T1000 (cell line): Measurements from ENCODE around the gene SESN3.
"Not testable (repeated sequence)": the region's sequence is repeated elsewhere in the genome, so short reads cannot be mapped to it uniquely, and the experiment has no call there.

ENCODE experiments used
- DNase-seq: peaks from one replicate; lab custom pipeline; 2025; ENCODE audit warnings: mixed read lengths; lab: John Stamatoyannopoulos, UW

SESN3 gene, protein sequence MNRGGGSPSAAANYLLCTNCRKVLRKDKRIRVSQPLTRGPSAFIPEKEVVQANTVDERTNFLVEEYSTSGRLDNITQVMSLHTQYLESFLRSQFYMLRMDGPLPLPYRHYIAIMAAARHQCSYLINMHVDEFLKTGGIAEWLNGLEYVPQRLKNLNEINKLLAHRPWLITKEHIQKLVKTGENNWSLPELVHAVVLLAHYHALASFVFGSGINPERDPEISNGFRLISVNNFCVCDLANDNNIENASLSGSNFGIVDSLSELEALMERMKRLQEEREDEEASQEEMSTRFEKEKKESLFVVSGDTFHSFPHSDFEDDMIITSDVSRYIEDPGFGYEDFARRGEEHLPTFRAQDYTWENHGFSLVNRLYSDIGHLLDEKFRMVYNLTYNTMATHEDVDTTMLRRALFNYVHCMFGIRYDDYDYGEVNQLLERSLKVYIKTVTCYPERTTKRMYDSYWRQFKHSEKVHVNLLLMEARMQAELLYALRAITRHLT

GRCh38 chr11:95231127-95231880, at the start of gene SESN3:
Gene SESN3 (minus strand): TSS chr11:95231202. CDS start chr11:95230860, 342 bp downstream.
- DNase-seq = peak; percentile 90

- no peak for DNase-seq
Measured at GRCh38 chr11:95279921-95280868, 49.2 kb upstream of the SESN3 start.

DNA sequence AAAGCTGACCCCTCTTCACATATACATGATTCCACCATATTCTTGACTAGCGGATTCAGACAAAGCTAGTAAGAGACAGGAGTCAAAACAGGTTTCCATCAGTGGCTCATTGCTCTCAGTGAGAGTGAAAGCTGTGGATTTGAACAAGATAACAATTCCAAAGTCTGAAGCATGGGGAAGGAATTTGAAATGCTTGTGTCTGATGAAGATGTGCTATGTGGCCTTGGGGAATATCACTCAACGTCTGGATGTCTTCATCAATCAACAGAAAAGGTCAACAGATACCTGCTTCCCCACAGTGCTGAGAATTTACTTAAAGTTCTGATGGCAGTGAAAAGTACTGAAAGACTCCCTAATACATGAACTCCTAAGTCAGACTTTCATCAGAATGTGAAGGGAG, 46.9 kb upstream of the SESN3 start:
- DNase-seq = no peak

DNA sequence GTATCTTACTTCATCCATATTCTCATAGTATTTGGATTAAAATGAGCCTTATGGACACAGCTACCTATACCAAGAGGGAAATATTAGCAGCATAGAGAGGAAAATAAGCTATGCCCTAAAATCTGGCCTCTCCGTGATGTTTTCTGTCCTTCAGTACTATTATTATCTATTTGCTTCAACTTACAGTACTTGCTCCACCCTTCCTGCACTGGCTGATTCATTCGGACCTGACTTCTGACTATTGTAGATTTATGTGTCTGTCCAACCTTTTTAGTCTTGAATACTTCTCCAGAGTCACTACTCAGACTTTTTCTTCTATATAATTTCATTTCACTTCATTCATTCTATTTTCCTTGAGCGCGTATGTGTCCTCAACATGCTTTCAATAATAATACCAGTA, 45.1 kb upstream of the SESN3 start:
- DNase-seq = no peak

DNA sequence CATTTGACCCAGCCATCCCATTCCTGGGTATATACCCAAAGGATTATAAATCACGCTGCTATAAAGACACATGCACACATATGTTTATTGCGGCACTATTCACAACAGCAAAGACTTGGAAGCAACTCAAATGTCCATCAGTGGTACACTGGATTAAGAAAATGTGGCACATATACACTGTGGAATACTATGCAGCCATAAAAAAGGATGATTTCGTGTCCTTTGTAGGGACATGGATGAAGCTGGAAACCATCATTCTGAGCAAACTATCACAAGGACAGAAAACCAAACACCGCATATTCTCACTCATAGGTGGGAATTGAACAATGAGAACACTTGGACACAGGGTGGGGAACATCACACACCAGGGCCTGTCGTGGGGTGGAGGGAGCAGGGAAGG, 42.6 kb upstream of the SESN3 start:
- not testable (repeated sequence) for DNase-seq

DNA sequence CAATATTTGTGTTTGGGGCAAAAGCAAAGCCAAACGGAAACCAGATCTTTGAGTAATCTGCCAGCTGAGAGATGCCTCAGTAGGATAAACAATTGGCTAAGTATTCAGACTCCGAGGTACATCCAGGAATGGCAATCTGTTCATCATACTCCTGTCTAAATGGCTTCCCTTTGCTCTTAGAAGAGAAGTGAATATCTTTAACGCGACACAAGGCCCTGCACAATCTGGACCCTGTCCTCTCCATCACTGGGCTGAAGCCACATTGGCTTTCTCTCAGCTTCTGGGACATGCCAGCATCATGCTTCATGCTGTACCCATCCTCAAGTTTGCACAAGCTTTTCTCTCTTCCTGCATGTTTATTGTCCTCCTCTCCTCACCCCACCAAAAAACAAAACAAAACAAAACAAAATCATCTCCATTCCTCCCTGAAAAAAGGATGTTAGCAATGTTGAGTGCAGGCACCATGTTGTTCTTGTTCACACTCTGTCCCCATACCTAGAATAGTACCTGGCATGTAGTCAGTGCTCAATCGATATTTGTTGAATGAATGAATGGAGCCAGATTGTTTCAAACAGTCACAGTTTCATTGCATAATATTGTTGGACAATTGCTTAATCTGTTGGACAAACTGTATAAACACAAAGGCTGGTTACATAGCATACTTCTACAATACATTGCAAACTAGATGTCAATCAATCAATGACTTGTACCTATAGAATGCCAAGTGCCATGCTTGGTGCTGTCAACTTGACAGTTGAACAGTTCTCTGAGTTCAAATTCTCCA, 38.2 kb upstream of the SESN3 start:
- DNase-seq = no peak

- no peak for DNase-seq
Measured at GRCh38 chr11:95268391-95268790, 37.4 kb upstream of the SESN3 start.

- DNase-seq = no peak
Measured at GRCh38 chr11:95267601-95268213, 36.7 kb upstream of the SESN3 start.

- DNase-seq = no peak
Measured at GRCh38 chr11:95266751-95267374, 35.9 kb upstream of the SESN3 start.

DNA sequence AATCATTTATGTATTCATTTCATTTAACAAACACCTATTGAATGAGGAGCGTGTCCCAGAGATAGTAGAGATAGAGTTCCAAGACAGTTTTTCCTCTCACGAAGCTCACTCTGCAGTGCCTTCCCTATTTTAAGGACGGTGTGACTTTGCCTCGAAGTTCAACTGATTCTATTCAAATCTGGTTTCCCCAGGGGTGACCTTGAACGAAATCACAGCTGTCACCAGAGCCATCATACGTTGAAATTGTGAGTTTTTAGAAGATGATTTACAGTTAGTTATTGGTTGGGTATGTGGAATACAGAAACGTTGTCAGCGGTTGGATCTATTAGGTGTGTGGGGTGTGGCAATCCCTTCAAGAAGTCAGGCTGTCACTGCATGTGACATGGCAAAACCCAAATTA, 33.9 kb upstream of the SESN3 start:
- no peak for DNase-seq

- no peak for DNase-seq
Measured at GRCh38 chr11:95262994-95263765, 32.2 kb upstream of the SESN3 start.

DNA sequence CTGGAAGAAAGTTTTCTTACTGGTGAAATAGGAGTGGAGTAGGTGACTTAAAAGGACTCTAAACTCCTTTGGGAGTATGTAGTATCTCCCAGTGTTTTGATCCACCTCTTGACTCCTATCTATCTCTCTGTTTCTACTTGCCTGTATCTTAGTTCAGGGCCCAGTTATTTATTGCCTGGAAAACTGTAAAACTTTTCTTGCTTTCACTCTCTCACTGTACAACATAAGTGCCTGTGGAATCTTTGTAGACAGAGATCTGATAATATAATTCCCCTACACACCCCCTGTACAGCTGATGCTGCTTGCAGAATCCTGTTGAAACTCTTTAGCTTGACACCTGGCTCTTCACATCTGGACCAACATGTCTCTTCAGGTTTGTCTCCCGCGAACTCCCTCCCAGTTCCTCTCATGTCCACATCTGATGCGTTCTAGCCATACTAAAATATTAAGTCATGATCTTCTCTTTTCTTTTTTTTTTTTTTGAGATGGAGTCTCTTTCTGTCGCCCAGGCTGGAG, 26.5 kb upstream of the SESN3 start:
- no peak for DNase-seq

GRCh38 chr11:95256321-95256779, 25.3 kb upstream of the SESN3 start:
- DNase-seq = no peak

DNA sequence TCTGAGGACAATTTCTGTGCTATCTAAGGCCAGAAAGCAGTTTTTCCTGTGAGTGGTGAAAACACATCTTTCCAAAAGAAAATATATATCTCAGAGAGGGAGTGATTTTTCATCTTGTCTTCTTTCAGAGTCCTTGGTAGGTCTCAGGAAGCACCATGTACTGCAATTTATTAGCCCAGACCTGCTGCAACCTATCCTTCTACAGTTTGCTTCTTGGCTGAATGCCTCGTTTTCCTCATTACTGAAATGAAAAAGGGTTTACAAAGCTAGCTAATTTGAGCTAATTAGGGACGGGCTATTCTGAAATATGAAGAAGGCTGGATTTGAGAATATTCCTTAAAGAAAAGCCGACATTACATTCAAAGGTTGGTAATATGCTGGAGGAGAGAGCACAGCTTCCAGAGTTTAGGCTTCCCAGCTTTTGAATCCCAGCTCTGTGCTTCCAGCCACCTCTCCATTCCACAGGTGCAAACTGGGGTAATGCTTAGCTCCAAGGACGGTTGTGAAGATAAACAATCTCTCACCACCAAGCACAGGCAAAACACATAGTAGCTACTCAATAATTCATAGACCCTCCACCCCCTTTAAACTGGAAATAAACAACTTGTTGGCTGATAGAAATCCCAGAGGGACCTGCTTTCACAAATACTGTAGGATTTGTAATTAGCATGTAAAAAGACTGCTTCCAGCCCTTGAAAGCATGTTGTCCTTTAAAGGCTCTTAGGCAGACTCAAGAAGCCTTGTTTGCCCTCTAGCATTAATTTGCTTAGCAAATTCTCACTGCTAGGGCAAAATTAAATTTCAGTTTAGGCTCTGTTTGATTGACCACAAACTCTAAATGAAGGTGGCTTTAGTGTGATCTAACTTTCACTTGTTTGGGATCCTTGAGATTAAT, 24.5 kb upstream of the SESN3 start:
- DNase-seq = no peak

DNA sequence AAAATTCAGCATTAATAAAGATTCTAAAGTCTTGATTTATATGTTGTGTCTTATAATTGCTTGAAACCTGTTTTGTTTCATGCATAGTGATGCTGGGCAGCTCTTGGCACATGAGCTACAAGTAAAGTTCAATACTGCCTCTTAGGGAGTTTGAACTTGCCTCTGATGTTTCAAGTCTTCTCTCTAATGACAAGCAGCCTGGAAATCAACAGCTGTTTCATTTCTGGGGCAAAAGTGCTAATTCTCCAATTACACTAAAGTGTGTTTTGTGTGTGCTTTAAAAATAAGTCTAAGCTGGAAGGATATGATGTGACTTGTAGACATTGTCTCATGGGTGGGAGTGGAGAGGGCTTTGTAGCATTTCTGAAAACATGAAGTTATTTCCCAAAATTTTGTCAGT, 23.7 kb upstream of the SESN3 start:
- DNase-seq = no peak

DNA sequence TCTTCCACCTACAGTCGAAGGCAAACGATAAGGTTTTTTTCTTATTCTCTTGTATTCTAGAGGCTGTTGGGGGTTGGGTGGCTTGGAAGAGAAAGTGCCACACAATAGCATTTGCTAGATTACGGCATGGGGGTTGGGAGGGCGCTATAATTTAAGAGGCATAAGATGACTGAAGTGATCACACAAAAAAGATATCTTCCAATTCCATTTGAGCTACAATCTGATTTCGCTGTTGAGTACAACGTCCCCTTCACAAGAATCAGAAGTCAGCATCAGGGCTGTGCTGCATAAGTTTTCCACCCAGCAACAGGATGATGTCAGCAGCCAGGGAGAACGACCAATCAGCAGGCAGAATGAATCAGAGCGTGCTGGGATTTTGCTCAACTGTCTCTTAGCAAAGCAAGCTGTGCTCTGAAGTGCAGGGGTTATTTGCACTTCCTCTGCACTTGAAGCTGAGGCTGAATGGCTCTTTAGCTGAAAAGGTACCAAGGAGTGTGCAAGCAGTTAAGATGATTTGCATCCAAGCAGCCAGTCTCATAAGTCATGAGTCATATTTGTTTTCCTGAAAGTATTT, 23.2 kb upstream of the SESN3 start:
- no peak for DNase-seq

GRCh38 chr11:95253141-95253540, 22.1 kb upstream of the SESN3 start:
- no peak for DNase-seq

DNA sequence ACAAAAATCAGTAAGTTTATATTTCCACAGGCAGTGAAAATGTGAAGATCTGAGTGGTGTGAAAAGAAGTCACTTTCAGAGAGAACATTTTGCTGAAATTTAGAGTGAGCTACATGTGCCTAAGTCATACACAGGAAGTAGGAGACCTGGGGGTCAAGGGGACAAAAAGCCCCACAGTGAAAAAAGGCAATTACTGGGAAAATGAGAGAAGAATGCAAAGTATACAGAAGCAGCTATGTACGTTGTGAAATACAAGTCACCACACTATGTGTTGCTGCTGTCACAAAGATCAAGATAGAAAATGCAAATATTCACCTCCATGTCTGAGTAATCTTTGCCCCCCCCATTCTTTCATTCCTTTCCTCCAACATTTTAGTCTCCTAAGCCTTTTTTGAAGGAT, 21.6 kb upstream of the SESN3 start:
- no peak for DNase-seq
